ENCODE results near the gene NOX3. TPM values are rescaled to one million over a fixed set of nuclear protein-coding genes. Genes with fewer than 3 reads are reported as not detected.

The NOX3 gene
- total and polyA plus RNA-seq, 9 of the 15 experiments (the other 6 are each of a cell fraction or from before 2014, with no cell fraction given): not detected

GRCh38 chr6:155412335-155412734 is 43.3 kb downstream of the NOX3 start:
- Histone ChIP-seq H3K79me2 (ENCODE audit: control insufficient read depth, insufficient read depth, low read length) (no peaks in the 10 kb centered on the region), H3K4me1 (replicated peaks in 1 of 2; ENCODE audit: control insufficient read depth in 2 of 2, insufficient read depth in 2 of 2, low read length in 2 of 2) (no peaks in the 10 kb centered on the region), H2AFZ (ENCODE audit: low read depth, low read length) (no peak overlapping the region), H3K9me1 (ENCODE audit: control insufficient read depth, insufficient read depth, low read length) (no peaks in the 10 kb centered on the region), H3K4me3 (no peak overlapping the region), H3K9me3 (replicated peaks; ENCODE audit: control insufficient read depth, insufficient read depth, low read depth, low read length) (no peaks in the 10 kb centered on the region), H4K20me1 (replicated peaks; ENCODE audit: control insufficient read depth, insufficient read depth, low read length) (no peaks in the 10 kb centered on the region), H3K27ac (ENCODE audit: extremely low read depth, low read depth, low read length) (no peak overlapping the region), H3K4me2 (ENCODE audit: insufficient read depth, low read length) (no peak overlapping the region), H3K27me3 (ENCODE audit: control insufficient read depth in 2 of 2, insufficient read depth in 2 of 2, low read length in 2 of 2) (no peaks in the 10 kb centered on the region), H3K36me3 (ENCODE audit: control insufficient read depth, insufficient read depth, low read length) (no peaks in the 10 kb centered on the region), H3K9ac (ENCODE audit: insufficient read depth in 1 of 2, low read depth in 2 of 2, low read length in 2 of 2) (no peak overlapping the region)
- ATAC-seq (no peak), FAIRE-seq (no peak), DNase-seq (ENCODE audit: extremely low read depth in 1 of 4, low spot score in 3 of 4) (no peak)
- 0% methylated on average over 1 of the region's 1 CpG for WGBS (ENCODE audit: insufficient coverage, low coverage, missing lambda C conversion rate)
- in situ Hi-C loops (cut with MboI) (no loop called here), intact Hi-C loops (cut with micrococcal nuclease) (no loop called here)
- no TSS peak for BruUV-seq (replicated peaks)
- POLR2A ChIA-PET: interaction anchor here (0.7 kb wide), 1 partner anchor 75 kb away, joined by 3 read pairs; no protein-coding TSS in a partner anchor
- CTCF ChIA-PET (ENCODE audit: low intra/inter-chr PET ratio): no interaction called here
- no peak for TF ChIP-seq SPI1 (IDR thresholded peaks at IDR 0.05; ENCODE audit: borderline replicate concordance, low read depth, low read length)
- TF ChIP-seq PKNOX1 (IDR thresholded peaks at IDR 0.05): no peak
- no peak for TF ChIP-seq ZNF512 (tag; IDR thresholded peaks at IDR 0.05)
- no peak for TF ChIP-seq GTF2E2 (tag; IDR thresholded peaks at IDR 0.05)
- TF ChIP-seq HCFC1 (IDR thresholded peaks at IDR 0.05; ENCODE audit: low read depth, low read length): no peak
- TF ChIP-seq ZNF174 (CRISPR knock-in tag; IDR thresholded peaks at IDR 0.05): no peak
- no peak for TF ChIP-seq ZNF324 (CRISPR knock-in tag; IDR thresholded peaks at IDR 0.05)
- no peak for TF ChIP-seq E2F3 (CRISPR knock-in tag; IDR thresholded peaks at IDR 0.05)
- no peak for TF ChIP-seq ZZZ3 (IDR thresholded peaks at IDR 0.05)
- no peak for TF ChIP-seq ZNF395 (CRISPR knock-in tag; IDR thresholded peaks at IDR 0.05)
- TF ChIP-seq TCF7 (IDR thresholded peaks at IDR 0.05; ENCODE audit: borderline replicate concordance): no peak
- no peak for TF ChIP-seq ZSCAN32 (CRISPR knock-in tag; IDR thresholded peaks at IDR 0.05)
- TF ChIP-seq MTA1 (IDR thresholded peaks at IDR 0.05; ENCODE audit: borderline replicate concordance): no peak
- TF ChIP-seq ZNF384 (IDR thresholded peaks at IDR 0.05; ENCODE audit: low read depth, low read length): no peak
- TF ChIP-seq ZBTB49 (CRISPR knock-in tag; IDR thresholded peaks at IDR 0.05; ENCODE audit: borderline replicate concordance): no peak
- no peak for TF ChIP-seq CTCFL (IDR thresholded peaks at IDR 0.05; ENCODE audit: borderline replicate concordance, insufficient read depth, low read depth, low read length, poor library complexity, severe bottlenecking)

Measured in K562 (cell line).